HG02884 (cell line): Measurements from ENCODE around the gene MPND.
A peak's percentile ranks its signal among the peaks of the same experiment; 100 is the strongest.

Experiments used
- ATAC-seq: cut with Tn5 transposase; IDR thresholded peaks from one replicate; pipeline ENCODE4 v1.9.1; 2021; ENCODE audit warnings: mild to moderate bottlenecking, moderate library complexity; ENCODE audit not compliant: unreplicated experiment

MPND gene, protein sequence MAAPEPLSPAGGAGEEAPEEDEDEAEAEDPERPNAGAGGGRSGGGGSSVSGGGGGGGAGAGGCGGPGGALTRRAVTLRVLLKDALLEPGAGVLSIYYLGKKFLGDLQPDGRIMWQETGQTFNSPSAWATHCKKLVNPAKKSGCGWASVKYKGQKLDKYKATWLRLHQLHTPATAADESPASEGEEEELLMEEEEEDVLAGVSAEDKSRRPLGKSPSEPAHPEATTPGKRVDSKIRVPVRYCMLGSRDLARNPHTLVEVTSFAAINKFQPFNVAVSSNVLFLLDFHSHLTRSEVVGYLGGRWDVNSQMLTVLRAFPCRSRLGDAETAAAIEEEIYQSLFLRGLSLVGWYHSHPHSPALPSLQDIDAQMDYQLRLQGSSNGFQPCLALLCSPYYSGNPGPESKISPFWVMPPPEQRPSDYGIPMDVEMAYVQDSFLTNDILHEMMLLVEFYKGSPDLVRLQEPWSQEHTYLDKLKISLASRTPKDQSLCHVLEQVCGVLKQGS

DNA sequence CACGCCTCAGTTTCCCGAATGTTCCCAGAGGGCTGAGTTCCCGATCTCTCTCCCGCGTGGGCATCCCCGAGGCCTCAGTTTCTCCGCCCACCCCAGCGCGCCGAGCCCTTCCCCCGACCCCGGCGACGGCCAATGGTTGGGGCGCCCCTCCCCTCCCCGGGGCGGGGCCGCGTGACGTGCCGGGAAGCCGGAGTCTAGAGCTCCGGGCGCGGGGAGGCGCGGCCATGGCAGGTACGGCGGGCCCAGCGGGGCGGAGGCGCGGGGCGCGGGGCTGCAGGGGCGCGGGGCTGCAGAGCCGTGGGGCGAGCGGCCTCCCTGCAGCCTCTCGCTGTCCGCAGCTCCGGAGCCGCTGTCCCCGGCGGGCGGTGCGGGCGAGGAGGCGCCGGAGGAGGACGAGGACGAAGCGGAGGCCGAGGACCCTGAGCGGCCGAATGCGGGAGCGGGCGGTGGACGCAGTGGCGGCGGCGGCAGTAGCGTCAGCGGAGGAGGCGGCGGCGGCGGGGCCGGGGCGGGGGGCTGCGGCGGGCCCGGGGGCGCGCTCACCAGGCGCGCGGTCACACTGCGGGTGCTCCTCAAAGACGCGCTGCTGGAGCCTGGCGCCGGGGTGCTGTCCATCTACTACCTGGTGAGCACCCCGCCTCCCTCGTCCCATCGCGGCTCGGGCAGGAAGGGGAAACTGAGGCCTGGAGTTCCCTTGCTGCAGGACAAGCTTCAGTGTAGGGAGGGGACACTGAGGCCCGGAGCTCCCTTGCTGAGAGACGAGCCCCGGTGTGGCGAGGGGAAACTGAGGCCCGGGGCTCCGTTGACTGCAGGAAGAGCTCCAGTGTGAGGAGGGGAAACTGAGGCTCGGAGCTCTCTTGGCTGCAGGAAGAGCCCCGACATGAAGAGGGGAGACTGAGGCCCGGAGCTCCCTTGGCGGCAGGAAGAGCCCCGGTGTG lies at the start of gene MPND:
MPND (plus strand) TSS at position 193 of the 938 bp plus-strand sequence; CDS start at position 225, 32 bp downstream.
- peak; percentile 39 for ATAC-seq

DNA sequence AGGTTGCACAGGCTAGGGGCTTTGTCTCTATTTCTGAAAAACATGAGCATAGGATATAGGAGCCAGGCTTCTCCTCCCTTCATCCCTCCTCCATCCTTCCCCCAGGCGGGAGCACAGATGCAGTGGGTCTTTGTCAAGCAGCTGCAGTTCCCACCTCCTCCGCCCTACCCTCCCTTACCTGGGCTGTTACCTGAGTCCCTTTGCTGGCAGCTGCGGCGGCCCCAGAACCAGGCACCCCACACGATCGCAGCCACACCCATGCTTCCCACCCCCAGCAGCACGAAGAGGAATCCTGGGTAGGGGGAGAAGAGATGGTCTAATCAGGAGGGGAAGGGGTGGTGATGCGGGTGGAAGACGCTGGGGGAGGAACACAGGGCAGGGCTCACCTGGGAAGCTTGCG lies 49.0 kb upstream of the MPND start:
- no peak for ATAC-seq

DNA sequence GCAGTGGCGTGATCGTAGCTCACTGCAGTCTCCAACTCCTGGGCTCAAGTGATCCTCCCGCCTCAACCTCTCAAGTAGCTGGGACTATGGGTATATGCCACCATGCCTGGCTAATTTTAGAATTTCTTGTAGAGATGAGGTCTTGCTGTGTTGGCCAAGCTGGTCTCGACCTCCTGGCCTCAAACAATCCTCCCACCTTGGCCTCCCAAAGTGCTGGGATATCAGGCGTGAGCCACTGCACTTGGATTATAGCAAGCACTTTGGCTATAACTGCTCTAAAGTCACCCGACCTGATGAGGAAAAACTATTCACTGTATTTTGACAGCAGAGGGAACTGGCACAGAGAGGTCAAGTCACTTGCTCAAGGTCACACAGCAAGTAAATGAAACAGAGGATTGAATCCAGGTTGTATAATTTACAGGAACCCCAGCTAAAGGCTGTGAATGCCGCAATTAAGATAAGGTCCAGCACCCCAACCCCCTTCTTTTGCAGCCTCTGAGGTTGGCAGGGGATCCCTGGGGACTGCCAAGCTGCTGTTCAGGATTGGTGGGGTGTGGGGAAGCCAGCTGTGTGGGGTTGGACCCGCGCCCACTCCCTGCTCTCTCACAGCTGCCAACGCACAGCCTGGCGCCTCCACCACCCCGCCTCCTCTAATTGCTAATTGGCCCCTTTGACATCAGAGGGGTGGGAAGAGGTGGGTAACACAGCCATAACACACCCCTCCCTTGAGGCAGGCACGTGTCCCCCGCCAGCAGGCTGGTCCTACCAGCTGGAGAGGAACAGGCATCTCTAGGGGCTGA lies 47.2 kb upstream of the MPND start:
- ATAC-seq, result no peak

DNA sequence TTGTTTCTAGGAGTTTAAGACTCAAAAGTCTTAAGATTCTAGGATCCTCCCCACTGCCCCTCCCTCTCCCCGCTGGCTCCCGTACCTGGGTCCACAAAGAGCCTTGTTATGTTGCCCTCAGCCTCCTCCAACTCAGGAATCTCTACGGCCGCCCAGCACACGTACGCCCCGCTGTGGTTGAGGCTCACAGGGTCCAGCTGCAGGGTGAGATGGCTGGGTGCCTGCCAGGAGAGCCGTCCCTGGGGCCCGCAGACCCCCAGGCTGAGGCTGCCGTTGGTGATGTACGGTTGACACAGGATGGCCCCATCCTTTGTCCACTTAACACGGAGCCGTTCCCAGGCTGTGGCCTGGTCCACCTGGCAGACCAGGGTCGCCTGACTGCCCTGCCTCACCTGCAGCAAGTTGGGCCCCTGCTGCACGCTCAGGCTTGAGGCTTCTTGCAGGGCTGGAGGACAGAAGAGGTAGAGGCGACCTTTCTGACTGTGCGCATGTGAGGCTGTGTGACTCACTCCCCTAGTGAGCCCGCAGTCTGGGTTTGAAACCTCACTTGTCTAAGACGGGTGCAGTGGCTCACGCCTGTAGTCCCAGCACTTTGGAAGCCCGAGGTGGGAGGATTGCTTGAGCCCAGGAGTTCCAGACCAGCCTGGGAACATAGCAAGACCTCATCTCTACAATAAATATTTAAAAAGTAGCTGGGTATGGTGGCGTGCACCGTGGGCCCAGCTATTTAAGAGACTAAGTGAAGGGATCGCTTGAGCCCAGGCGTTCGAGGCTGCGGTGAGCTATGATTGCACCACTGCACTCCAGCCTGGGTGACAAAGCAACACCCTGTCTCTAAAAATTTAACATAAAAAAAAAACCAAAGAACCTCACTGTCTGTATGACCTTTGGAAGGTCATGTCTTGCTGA lies 45.2 kb upstream of the MPND start:
- no peak for ATAC-seq

DNA sequence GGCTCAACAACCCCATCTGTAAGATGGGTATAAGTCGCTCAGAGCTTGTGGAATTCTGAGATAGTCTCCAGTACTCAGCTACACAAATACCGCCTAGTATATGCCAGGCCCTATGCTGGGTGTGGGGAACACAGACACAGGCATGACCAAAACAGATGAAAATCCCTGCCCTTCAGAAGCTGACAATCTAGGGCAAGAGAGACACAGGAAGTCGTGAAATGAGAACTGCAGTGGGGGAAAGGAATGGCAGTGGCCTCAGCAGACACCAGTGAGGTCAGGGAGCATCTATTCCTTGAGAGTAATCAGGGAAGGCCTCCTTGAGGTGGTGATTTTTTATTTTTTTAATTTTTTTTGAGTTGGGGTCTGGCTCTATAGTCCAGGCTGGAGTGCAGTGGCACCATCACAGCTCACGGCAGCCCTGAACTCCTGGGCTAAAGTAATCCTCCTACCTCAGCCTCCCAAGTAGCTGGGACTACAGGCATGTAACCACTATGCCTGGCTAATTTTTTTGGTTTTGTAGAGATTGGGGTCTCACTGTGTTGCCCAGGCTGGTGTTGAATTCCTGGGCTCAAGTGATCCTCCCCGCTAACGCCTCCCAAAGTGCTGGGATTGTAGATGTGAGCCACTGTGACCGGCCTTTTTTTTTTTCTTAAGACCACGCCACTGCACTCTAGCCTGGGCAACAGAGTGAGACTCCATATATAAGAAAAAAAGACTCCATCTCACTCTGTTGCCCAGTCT lies 44.4 kb upstream of the MPND start:
- ATAC-seq, result no peak

DNA sequence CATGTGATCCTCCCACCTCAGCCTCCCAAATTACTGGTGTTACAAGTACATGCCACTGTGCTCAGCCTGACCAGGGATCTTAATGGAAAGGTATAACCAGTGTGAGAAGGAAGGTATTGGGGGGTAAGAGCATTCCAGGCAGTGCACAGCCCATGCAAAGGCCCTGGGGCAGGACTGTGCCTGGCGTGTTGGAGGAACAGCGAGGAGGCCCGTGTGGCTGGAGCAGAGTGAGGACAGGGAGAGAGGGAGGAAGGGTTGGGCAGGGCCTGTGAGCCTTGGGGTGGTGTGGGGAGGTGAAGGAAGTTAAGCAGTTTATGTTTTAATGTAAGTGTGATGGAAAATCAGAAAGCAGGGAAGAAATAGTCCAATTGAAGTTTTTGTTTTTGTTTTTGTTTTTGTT lies 42.8 kb upstream of the MPND start:
- ATAC-seq, result no peak

DNA sequence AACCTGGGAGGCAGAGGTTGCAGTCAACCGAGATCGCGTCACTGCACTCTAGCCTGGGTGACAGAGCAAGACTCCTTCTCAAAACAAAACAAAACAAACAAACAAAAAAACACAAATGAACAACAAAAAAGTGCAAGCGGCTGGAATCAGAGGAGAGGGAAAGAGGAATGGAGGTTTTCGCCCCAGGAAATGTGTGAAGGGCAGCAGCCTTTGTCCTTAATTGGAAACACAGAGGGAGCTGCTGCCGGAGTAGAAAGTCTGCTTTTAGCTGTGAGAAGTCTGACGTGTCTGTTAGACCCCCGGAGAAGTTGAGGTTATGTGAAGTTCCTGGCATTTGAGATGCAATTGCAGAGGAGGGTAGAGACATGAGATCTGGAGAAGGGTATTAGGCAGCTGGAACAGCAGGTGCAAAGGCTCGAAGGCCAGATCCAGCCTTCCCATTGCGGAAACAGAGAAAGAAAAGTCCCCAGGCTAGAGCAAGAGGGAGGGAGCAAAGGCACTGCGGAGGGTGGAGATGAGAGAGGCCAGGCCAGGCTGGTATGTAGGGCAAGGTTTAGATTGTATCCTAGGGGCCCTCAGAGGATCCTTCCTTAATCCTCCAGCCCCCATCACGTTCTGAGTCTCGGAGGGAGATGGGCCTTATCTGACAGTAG lies 41.6 kb upstream of the MPND start:
- no peak for ATAC-seq

DNA sequence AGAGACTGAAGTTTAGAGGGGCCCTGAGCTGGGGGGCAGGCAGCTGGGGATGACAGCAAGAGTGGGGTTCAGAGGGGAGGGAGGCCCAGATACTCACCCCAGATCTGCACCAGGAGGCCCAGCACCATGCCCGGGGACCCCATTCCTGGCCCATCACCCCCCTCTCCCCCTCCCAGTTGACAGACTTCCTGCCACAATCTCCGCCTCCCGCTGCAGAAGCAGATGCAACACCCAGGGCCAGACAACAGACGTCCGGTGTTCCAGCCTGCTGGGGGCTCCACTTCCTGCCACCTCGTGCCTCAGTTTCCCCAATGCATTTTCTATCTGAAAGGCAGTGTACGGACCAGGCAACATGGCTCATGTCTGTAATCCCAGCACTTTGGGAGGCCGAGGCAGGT lies 41.1 kb upstream of the MPND start, which contains the start of gene TMIGD2:
TMIGD2 (minus strand) TSS at position 147 of the 398 bp plus-strand sequence; CDS start at position 143, 4 bp downstream.
- ATAC-seq, result no peak

DNA sequence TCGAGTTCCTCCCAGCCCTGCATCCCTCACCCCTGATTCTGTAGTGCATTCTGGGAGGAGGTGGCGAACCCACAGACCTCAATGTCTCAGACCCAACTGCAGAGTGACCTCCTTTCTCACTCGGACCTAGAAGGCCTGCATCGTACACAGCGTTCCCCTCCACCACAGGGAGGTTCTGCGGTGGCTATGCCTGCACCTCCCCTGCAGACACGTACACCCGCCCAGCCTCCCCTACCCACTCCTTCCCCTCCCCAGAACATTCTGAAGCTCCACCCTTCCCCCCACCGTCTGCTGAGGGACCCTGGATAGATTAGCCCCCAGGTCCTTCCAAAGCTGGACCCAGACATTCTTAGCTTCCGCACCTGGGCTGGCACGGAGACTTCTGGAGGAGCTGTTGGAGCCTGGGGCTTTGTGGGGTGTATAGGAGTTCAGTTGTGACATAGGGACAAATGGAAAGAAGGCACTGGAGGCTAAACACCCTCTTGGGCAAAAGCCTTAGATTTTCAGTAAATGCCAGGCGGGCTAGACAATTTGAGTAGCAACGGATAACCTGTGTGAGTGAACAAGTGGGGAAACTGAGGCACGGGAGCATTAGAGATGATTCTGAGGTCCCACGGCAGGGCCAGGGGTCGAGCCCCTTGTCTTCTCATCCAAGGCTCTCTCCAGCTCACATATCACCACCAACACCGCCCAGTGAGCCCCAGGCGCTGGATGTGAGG lies 39.4 kb upstream of the MPND start:
- no peak for ATAC-seq

DNA sequence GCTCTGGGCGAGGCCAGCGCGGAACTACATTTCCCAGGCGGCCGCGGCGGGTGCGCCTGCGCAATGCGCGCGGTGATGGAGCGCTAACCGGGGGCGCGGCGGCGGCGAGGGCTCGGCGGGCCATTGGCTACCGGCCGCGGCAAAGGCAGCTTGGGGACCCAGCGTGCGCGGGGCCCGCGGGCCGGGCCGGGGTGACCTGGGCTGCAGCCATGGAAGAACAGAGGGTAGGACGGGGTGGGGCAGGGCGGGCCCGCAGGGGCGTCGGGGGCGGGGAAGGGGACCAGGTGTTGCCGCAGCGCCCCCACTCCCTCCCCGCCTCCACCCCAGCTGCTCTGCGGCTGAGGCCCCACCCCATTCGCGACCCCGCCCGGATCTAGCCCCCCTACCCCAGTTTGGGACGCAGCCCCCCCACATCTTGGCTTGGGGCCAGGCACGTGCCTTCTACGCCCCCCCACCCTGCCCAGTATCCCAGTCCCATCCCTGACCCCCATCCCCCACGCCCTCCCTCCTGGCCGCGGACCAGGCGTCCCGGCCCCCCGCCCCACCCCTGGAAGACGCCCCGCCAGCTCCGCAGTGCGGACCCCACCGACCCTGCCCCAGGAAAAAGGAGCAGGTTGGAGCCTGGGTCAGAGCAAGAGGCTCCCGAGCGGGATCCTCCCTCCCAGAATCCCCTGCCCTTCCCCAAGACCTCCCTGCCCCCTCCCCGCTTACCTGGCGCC lies 38.7 kb upstream of the MPND start, which contains the start of gene FSD1:
FSD1 (plus strand) TSS at position 61 of the 719 bp plus-strand sequence; CDS start at position 210, 149 bp downstream.
- no peak for ATAC-seq

DNA sequence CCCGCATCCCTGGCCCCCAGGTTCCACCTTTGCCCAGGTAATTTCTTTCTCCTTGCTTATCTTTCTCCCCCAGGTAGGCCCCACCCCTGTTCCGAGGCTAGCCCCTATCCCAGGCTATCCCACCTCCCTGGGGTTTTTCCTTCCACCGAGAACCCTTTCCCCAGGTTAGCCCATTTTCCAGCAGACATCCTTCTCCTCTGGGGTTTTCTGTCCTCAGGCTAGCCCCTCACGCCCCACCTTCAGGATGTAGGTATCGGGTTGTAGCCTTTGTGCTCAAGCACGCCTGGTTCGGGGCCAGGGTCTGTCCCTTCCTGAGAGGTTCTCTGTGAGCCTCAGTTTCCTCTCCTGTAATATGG lies 38.1 kb upstream of the MPND start:
- no peak for ATAC-seq

DNA sequence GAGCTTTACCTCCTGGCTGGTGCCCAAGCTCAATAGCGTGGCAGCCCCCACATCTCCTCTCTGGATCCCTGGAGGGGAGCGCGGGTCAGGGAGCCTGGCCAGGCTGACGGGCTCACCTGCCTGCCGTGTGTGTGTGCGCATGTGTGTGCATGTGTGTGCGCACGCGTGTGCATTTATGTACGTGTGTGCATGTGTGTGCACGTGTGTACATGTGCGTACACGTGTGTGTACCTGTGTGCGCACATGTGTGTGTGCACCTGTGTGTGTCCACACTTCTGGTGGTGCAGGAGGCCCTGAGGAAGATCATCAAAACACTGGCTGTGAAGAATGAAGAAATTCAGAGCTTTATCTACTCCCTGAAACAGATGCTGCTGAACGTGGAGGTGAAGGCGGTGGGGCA lies 37.7 kb upstream of the MPND start:
- no peak for ATAC-seq

DNA sequence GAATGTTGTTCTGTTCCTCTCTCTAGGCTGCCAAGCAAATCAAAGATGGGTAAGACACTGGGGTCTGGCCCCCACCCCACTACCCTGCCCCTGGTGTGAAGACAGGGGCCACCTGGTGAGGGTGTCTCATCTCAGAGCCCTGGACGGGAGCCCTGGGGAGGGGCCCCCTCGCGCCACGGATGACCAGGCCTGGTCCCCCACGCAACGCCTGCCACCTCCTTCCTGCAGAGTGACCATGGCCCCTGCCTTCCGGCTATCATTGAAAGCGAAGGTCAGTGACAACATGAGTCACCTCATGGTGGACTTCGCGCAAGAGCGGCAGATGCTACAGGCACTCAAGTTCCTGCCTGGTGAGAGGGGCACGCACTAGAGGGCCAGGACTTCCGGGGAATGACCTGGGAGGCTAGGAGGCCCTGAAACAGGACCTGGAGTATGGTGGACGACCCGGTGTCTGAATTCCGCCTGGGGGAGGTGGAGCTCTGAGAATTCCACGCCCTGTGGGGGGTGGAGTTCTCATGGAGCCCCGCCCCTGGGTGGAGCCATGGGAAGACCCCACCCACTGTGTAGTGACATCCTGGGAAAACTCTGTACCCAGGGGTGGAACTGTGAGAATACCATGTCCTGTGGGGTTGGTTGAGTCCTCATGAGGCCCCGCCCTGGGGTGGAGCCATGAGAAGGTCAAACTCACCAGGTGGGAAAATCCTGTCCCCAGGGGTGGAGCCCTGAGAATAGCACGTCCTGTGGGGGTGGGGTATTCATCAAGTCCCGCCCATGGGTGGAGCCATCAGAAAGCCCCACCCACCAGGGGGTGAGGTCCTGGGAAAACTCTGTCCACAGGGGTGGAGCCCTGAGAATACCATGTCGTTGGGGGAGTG lies 32.9 kb upstream of the MPND start:
- no peak for ATAC-seq

DNA sequence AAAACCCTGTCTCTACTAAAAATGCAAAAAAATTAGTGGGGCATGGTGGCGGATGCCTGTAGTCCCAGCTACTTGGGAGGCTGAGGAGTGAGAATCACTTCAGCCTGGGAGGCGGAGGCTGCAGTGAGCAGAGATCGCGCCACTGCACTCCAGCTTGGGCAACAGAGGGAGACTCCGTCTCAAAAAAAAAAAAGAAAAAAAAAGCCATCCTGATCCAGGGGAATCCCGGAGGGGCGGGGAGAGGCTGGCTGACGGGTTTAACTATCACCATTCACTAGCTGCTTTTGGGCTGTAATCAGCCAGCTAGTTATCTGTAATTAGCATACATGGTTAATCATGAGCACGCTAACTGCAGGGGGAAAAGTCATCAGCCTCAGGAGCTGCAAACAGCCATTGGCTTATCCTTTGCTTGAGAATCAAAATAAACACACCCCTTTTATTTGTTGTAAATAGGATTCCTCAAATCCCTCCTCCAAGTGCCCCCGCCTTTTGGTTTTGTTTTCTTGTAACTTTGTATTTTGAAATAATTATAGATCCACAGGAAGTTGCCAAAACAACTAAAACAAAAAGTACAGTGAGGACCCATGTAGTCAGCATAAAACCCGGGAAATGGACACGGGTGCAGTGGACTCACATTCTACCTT lies 29.4 kb upstream of the MPND start:
- no peak for ATAC-seq

DNA sequence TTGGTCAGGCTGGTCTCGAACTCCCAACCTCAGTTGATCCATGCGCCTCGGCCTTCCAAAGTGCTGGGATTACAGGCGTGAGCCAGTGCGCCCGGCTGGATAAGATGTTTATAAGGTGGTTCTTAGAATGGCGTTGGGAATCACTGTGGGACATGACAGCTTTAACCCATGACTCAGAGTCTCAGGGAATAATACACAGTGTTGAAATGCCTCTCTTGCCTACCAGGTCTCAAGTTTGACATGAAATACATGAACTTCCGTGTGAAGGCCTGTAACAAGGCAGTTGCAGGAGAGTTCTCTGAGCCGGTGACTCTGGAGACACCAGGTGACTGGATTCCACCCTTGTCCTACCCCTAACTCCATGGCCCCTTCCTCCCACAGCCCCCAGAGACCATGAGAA lies 26.4 kb upstream of the MPND start:
- ATAC-seq, result no peak

DNA sequence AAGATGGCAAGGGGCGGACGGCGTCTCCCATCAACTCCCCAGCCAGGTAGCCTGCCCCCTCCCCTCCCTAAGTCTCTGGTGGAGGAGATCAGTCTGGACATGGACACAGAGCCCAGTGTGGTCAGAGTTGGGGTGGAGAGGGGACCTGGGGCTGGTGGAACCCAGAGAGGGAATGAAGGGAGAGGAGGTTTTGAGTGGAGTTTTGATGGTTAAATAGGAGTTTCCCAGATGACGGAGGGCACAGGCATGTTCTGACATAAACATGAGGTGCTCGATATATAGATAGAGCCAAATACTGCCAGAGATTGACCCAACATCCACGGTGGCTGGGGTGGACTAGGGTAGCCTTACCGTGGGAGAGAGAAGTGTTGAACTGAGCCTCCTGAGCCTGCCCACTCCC lies 24.9 kb upstream of the MPND start:
- no peak for ATAC-seq
